GM12878 (cell line): ENCODE results near the gene PALLD. TPM values are rescaled to one million over a fixed set of nuclear protein-coding genes. Genes with fewer than 3 reads are reported as not detected.

ENCODE experiments used
- ATAC-seq: fragments of 200-7000 bp; cut with Tn5 transposase; 3 replicates; pipeline ENCODE4 v1.9.1; 2020; ENCODE audit warnings: mild to moderate bottlenecking, moderate library complexity
- BruUV-seq: library from RNA; stranded (reverse); fragments of 400-500 nt; replicated peaks from 2 replicates; lab custom pipeline; 2021; lab: Mats Ljungman, UMichigan
- CTCF ChIA-PET: fragments of 300-600 bp; sonication (Branson Sonifier 250); formaldehyde crosslinking; extraction: SDS; loops from one replicate; lab custom pipeline; 2021; ENCODE audit warnings: inconsistent platforms; lab: Yijun Ruan, JAX
- POLR2A ChIA-PET: fragments of 350-600 bp; formaldehyde crosslinking; extraction: SDS; loops from one replicate; lab custom pipeline; 2021; ENCODE audit warnings: inconsistent platforms; lab: Charles Lee
- RAD21 ChIA-PET: fragments of 300-600 bp; sonication (Branson Sonifier 250); formaldehyde crosslinking; loops from one replicate; lab custom pipeline; 2023; ENCODE audit warnings: antibody characterized with exemption; ENCODE audit not compliant: unreplicated experiment; lab: Charles Lee
- SMC1A ChIA-PET: fragments of 300-600 bp; sonication (Branson Sonifier 250); formaldehyde crosslinking; loops from one replicate; lab custom pipeline; 2023; ENCODE audit not compliant: unreplicated experiment, uncharacterized antibody; lab: Charles Lee
- DNase-seq: peaks from one replicate; pipeline ENCODE4 v3.0.0-alpha.2; 2011; ENCODE audit warnings: low read depth, low spot score
- FAIRE-seq: peaks from 3 replicates; lab custom pipeline; 2011; peaks lifted over from hg19 to GRCh38; lab: Jason Lieb, UNC
- H2AFZ ChIP-seq: 2 replicates; pipeline ENCODE4 v1.6.0; 2011; ENCODE audit warnings: low read depth, low read length, control low read depth; ENCODE audit not compliant: control insufficient read depth
- H3K27ac ChIP-seq: 2 replicates; pipeline ENCODE4 v1.5.1; 2011; ENCODE audit warnings: control low read depth; ENCODE audit not compliant: control insufficient read depth, insufficient read depth
- H3K27me3 ChIP-seq, 2 experiments: replicated peaks in 1 of 2; 2 replicates each; pipeline versions ENCODE4 v1.6.0 to v1.6.1; 2011; ENCODE audit warnings: low read length in 1 of 2; ENCODE audit not compliant: control insufficient read depth in 2 of 2, insufficient read depth in 2 of 2
- H3K36me3 ChIP-seq, 2 experiments: 2 replicates each; pipeline ENCODE4 v1.5.1; 2011; ENCODE audit warnings: low read length in 1 of 2; ENCODE audit not compliant: control insufficient read depth in 2 of 2, insufficient read depth in 2 of 2
- H3K4me1 ChIP-seq: 2 replicates; pipeline ENCODE4 v1.6.1; 2011; ENCODE audit warnings: mild to moderate bottlenecking, low read length, moderate library complexity, mixed read lengths; ENCODE audit not compliant: control insufficient read depth, insufficient read depth
- H3K4me2 ChIP-seq: 2 replicates; pipeline ENCODE4 v1.6.0; 2011; ENCODE audit warnings: control low read depth; ENCODE audit not compliant: control insufficient read depth, insufficient read depth
- H3K4me3 ChIP-seq: fragments of 200-600 bp; sonication (generic); 2 replicates; pipeline ENCODE4 v1.5.1; 2016
- H3K79me2 ChIP-seq: 2 replicates; pipeline ENCODE4 v1.6.0; 2011; ENCODE audit warnings: low read length; ENCODE audit not compliant: control insufficient read depth, insufficient read depth
- H3K9ac ChIP-seq: 2 replicates; pipeline ENCODE4 v1.8.0; 2011; ENCODE audit warnings: low read length, control low read depth, mixed read lengths; ENCODE audit not compliant: control insufficient read depth, insufficient read depth
- H3K9me3 ChIP-seq: replicated peaks from 3 replicates; pipeline ENCODE4 v1.5.1; 2011; ENCODE audit warnings: mild to moderate bottlenecking, low read length; ENCODE audit not compliant: control insufficient read depth, insufficient read depth
- H4K20me1 ChIP-seq: 2 replicates; pipeline ENCODE4 v1.6.0; 2011; ENCODE audit not compliant: control insufficient read depth, insufficient read depth
- IRF4 ChIP-seq: IDR thresholded peaks from 2 replicates; pipeline ENCODE4 v1.6.1; 2011; ENCODE audit warnings: low read depth, low read length
- KDM1A ChIP-seq: fragments of 200-600 bp; sonication (generic); IDR thresholded peaks from 2 replicates; pipeline ENCODE4 v1.6.1; 2016; ENCODE audit warnings: borderline replicate concordance
- SMAD1 ChIP-seq: fragments of 450-650 bp; IDR thresholded peaks from 2 replicates; pipeline ENCODE4 v1.6.1; 2018; ENCODE audit warnings: mild to moderate bottlenecking, low read depth; ENCODE audit not compliant: partially characterized antibody
- TBL1XR1 ChIP-seq: IDR thresholded peaks from 2 replicates; pipeline ENCODE4 v1.6.1; 2012; ENCODE audit warnings: low read depth, low read length, improper control_type of control experiment
- ZBTB40 ChIP-seq: fragments of 450-650 bp; IDR thresholded peaks from 2 replicates; pipeline ENCODE4 v1.6.1; 2016; ENCODE audit warnings: mild to moderate bottlenecking, moderate library complexity, borderline replicate concordance
- WGBS: methylation state at CpG from one replicate; pipeline ENCODE4 v1.1.6; 2016; ENCODE audit warnings: low lambda C conversion rate; ENCODE audit not compliant: insufficient replicate concordance, insufficient coverage; ENCODE audit errors: missing lambda C conversion rate; 5-methylcytosine and 5-hydroxymethylcytosine counted together
- in situ Hi-C: fragments of 300-500 bp; cut with MboI; formaldehyde crosslinking; loops from 9 replicates; pipeline ENCODE4 v1.14.3; 2018; ENCODE audit warnings: mixed read lengths
- intact Hi-C: fragments of 100-400 bp; cut with micrococcal nuclease; formaldehyde crosslinking; loops from one replicate; pipeline ENCODE4 v1.14.2; 2022; ENCODE audit not compliant: unreplicated experiment
- polyA plus RNA-seq, 11 experiments: library from polyadenylated mRNA; depleted of rRNA in 4 of 11; unstranded in 6 of 11; stranded (reverse) in 5 of 11; fragments of >200 nt; fragmentation: Nextera tagmentation in 4 of 11; fragmentation: Illumina TruSeq in 1 of 11; extraction: Ambion mirVana in 4 of 11; extraction: Trizol in 1 of 11; gene quantifications; 1 replicate in 1 of 11; 2 replicates in 10 of 11; pipeline versions ENCODE4 v1.2.1 to v1.2.3, GENCODE V29; 2011 to 2016; ENCODE audit warnings: inconsistent platforms in 2 of 11, missing spikeins in 2 of 11, low read depth in 1 of 11
- total RNA-seq, 4 experiments: library from RNA; depleted of rRNA in 3 of 4; stranded (reverse); fragments of >200 nt in 3 of 4; fragmentation: Illumina TruSeq in 1 of 4; extraction: Trizol in 1 of 4; gene quantifications; 2 replicates each; pipeline versions ENCODE4 v1.2.1 to v1.2.3, GENCODE V29; 2013 to 2021
- TF ChIP-seq, protein P1 (sequence below): fragments of 450-650 bp; IDR thresholded peaks from 2 replicates; pipeline ENCODE4 v1.6.1; 2018; ENCODE audit warnings: borderline replicate concordance, mild to moderate bottlenecking; ENCODE audit not compliant: partially characterized antibody
- TF ChIP-seq, protein P2 (sequence below): IDR thresholded peaks from 2 replicates; pipeline ENCODE4 v1.6.1; 2012; ENCODE audit warnings: mild to moderate bottlenecking, low read depth, low read length

Gene PALLD
- total and polyA plus RNA-seq, 10 of the 15 experiments (the other 5 are each of a cell fraction or from before 2014, with no cell fraction given): 1.0 to 7.7 (median 1.7) TPM

GRCh38 chr4:168537086-168537485 is 40.2 kb downstream of the PALLD start:
- H3K27me3 ChIP-seq: no peaks in the 10 kb centered on the region; a peak in 1 of 4 replicates
- intact Hi-C loops: no loop called here
- H2AFZ ChIP-seq: no peak overlapping the region
- CTCF ChIA-PET: no interaction called here
- DNase-seq (no peak), FAIRE-seq (no peak), ATAC-seq (no peak)
- in situ Hi-C loops: no loop called here
- no peaks in the 10 kb centered on the region for H3K4me1 ChIP-seq
- POLR2A ChIA-PET: no interaction called here
- no peak overlapping the region for H3K27ac ChIP-seq
- H3K36me3 ChIP-seq: no peaks in the 10 kb centered on the region
- no TSS peak for BruUV-seq
- no peaks in the 10 kb centered on the region for H4K20me1 ChIP-seq
- no peak for TF ChIP-seq ZBTB40
- TF ChIP-seq, protein P1, sequence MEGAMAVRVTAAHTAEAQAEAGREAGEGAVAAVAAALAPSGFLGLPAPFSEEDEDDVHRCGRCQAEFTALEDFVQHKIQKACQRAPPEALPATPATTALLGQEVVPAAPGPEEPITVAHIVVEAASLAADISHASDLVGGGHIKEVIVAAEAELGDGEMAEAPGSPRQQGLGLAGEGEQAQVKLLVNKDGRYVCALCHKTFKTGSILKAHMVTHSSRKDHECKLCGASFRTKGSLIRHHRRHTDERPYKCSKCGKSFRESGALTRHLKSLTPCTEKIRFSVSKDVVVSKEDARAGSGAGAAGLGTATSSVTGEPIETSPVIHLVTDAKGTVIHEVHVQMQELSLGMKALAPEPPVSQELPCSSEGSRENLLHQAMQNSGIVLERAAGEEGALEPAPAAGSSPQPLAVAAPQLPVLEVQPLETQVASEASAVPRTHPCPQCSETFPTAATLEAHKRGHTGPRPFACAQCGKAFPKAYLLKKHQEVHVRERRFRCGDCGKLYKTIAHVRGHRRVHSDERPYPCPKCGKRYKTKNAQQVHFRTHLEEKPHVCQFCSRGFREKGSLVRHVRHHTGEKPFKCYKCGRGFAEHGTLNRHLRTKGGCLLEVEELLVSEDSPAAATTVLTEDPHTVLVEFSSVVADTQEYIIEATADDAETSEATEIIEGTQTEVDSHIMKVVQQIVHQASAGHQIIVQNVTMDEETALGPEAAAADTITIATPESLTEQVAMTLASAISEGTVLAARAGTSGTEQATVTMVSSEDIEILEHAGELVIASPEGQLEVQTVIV: no peak
- no peak for TF ChIP-seq SMAD1
- TF ChIP-seq TBL1XR1: no peak
- TF ChIP-seq IRF4: no peak
- TF ChIP-seq, protein P2, sequence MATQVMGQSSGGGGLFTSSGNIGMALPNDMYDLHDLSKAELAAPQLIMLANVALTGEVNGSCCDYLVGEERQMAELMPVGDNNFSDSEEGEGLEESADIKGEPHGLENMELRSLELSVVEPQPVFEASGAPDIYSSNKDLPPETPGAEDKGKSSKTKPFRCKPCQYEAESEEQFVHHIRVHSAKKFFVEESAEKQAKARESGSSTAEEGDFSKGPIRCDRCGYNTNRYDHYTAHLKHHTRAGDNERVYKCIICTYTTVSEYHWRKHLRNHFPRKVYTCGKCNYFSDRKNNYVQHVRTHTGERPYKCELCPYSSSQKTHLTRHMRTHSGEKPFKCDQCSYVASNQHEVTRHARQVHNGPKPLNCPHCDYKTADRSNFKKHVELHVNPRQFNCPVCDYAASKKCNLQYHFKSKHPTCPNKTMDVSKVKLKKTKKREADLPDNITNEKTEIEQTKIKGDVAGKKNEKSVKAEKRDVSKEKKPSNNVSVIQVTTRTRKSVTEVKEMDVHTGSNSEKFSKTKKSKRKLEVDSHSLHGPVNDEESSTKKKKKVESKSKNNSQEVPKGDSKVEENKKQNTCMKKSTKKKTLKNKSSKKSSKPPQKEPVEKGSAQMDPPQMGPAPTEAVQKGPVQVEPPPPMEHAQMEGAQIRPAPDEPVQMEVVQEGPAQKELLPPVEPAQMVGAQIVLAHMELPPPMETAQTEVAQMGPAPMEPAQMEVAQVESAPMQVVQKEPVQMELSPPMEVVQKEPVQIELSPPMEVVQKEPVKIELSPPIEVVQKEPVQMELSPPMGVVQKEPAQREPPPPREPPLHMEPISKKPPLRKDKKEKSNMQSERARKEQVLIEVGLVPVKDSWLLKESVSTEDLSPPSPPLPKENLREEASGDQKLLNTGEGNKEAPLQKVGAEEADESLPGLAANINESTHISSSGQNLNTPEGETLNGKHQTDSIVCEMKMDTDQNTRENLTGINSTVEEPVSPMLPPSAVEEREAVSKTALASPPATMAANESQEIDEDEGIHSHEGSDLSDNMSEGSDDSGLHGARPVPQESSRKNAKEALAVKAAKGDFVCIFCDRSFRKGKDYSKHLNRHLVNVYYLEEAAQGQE: no peak
- no peak for TF ChIP-seq KDM1A
- TF ChIP-seq, all 136 proteins: peak for 0
- 97% methylated on average over 4 of the region's 4 CpGs for WGBS
- H3K9me3 ChIP-seq: no peaks in the 10 kb centered on the region
- H3K79me2 ChIP-seq: no peaks in the 10 kb centered on the region
- no peak overlapping the region for H3K9ac ChIP-seq
- no peak overlapping the region for H3K4me2 ChIP-seq
- no peak overlapping the region for H3K4me3 ChIP-seq
- SMC1A ChIA-PET: no interaction called here
- RAD21 ChIA-PET: no interaction called here
